GM10266 (cell line): ENCODE results near the gene DIRAS1.

Experiments
- DNase-seq: peaks from one replicate; pipeline ENCODE4 v3.0.0; 2012; ENCODE audit errors: extremely low spot score
- CTCF ChIP-seq: IDR thresholded peaks from 2 replicates; pipeline ENCODE4 v1.5.1; 2012; ENCODE audit warnings: mild to moderate bottlenecking, low read depth; ENCODE audit not compliant: control insufficient read depth, insufficient read depth; ENCODE audit errors: missing control alignments

The DIRAS1 gene

GRCh38 chr19:2726160-2726855, 5.1 kb upstream of the DIRAS1 start:
- no peak for TF ChIP-seq CTCF
- no peak for DNase-seq

GRCh38 chr19:2724148-2724557, 3.0 kb upstream of the DIRAS1 start:
- no peak for DNase-seq
- TF ChIP-seq CTCF = no peak

- no peak for DNase-seq
- no peak for TF ChIP-seq CTCF
Measured at GRCh38 chr19:2723747-2724146, 2.6 kb upstream of the DIRAS1 start.

GRCh38 chr19:2723345-2723715, 2.2 kb upstream of the DIRAS1 start:
- no peak for TF ChIP-seq CTCF
- no peak for DNase-seq

- no peak for DNase-seq
- TF ChIP-seq CTCF = no peak
Measured at GRCh38 chr19:2722541-2723344, 1.6 kb upstream of the DIRAS1 start.

GRCh38 chr19:2721570-2722540, 683 bp upstream of the DIRAS1 start:
- no peak for TF ChIP-seq CTCF
- DNase-seq = no peak
